RCC 7860 (cell line): ENCODE data around the gene INSYN2B.

ENCODE experiments used
- DNase-seq: peaks from one replicate; pipeline ENCODE4 v3.0.0-alpha.2; 2015; ENCODE audit warnings: low spot score
- FAIRE-seq: peaks from 2 replicates; lab custom pipeline; 2012; peaks lifted over from hg19 to GRCh38; lab: Jason Lieb, UNC

INSYN2B gene

DNA sequence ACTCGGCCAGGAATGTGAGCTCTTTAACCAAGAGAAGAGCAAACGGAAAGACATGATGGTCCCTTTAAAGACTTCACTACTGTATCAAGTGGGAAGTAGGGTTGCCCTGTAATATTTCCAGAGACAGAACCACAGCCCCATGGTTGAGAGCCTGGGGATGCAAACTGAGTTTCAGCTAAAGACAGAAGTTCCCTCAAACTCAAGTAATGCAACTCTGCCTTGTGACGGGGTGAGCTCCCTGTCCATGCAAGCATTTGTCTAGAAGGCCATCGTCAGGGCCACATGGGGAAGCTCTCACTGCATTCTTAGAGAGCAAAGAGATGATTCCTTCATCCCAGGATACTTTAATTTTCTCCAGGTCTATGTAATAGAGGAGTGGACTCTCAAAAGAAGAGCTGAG lies 82.8 kb downstream of the INSYN2B start:
- DNase-seq (no peak), FAIRE-seq (no peak)

DNA sequence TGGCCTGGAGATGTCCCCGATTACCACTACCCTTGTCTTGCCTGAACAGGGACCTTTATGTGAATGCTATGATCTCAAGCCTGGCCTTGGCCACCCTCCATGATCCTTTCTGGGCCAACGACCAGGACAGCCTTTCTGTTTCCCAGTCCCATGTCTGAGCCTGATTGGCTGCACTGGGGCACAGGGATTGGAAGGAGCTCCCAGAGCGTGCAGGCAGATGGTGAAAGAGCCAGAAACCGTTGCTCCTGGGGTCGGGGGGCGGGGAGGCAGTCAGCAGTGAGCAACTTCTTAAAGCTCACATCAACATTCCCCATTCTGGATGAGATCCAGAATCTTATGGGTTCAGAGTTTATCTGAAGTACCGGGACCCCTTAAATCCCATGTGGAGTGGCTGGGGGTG lies 84.4 kb downstream of the INSYN2B start:
- DNase-seq (no peak), FAIRE-seq (no peak)

DNA sequence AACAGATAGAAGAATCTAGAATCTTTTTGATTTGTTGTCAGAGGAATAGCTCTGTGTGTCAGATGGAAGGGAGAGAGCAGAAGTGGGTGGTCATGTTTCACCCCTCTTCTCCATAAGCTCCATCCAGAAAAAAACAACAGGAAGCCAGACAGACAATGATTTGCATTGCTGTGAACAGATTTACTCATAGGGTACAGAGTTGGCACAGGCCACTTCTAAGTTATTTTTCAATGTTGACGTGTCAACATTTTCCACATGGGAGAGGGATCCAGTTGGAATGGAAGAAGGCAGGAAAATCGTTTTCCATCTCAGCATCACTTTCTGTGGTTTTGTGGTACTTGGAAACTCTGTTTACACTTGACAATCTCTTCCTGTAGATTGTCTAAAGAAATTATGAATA lies 86.7 kb downstream of the INSYN2B start:
- FAIRE-seq (no peak), DNase-seq (no peak)

DNA sequence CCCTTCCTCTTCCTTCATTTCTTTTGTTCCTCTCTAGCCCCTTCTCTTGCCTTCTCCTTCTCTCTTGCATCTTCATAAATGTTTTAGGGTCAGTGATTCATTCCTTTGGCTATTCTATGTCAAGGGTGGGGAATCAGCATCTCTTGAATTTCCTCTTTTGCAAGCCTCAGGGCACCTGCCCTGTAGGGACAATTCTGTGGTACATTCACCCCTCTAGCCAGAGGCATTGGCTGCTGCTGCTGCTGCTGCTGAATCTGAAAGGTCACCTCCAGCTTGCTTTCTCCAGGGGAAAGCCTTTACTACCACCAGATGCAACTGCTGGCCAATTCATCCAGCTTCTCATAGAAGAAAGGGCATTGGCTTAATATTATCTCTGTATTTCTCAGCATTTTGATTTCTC lies 87.3 kb downstream of the INSYN2B start:
- DNase-seq (no peak), FAIRE-seq (no peak)

DNA sequence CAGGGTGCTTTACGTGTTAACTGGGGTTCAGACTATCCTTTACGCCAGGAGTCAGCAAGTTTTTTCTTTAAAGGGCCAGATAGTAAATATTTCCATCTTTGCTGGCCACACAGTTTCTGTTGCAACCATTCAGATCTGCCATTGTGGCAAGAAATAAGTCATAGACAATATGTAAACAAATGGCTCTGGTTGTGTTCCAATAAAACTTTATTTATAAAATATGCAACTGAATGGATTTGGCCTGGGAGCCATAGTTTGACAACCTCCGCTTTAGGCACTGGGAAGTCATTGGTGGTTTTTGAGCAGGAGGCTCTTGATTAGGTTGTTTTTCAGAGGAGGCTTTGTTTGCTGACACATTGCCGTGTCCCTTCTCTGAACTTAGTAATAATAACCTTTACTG lies 90.7 kb downstream of the INSYN2B start:
- no peak for FAIRE-seq

DNA sequence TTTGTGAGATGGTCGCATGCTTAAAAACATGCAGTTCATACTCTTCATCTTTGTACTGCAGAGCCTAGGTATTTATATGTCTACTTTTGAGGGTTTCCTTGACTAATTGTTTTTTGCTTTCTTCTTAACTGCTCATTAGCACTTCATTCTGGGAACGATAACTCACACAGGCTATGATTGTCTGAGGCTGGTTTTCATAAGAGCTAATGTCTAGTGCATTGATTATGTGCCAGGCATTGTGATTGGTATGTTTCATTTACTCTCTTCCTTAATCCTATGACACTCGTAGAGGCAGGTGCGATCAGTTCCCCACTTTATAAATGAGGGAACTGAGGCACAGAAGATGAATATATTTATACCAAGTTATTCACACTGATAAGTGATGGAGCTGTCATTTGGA lies 93.6 kb downstream of the INSYN2B start:
- DNase-seq (no peak), FAIRE-seq (no peak)

More for the DNA sequence above, 90.7 kb downstream of the INSYN2B start:
- no peak for DNase-seq

DNA sequence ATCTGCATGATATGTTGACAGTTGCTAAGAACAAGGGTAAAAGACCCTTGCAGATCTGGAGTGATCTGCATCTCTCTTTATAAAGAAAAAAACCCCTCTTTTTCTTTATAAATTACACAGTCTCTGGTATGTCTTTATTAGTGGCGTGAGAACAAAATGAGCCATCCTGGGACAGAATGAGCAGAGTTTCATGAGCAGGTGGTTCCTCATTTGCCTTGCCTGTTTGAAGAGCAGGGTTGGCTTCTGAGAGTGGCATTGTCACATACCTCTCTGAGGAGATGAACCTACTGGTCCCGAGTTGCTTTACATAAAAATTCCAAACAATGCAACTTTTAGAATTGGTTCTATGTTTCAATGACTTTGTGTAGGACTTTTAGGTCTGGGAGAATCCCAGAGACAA lies 94.3 kb downstream of the INSYN2B start:
- FAIRE-seq, result no peak
- DNase-seq, result no peak

DNA sequence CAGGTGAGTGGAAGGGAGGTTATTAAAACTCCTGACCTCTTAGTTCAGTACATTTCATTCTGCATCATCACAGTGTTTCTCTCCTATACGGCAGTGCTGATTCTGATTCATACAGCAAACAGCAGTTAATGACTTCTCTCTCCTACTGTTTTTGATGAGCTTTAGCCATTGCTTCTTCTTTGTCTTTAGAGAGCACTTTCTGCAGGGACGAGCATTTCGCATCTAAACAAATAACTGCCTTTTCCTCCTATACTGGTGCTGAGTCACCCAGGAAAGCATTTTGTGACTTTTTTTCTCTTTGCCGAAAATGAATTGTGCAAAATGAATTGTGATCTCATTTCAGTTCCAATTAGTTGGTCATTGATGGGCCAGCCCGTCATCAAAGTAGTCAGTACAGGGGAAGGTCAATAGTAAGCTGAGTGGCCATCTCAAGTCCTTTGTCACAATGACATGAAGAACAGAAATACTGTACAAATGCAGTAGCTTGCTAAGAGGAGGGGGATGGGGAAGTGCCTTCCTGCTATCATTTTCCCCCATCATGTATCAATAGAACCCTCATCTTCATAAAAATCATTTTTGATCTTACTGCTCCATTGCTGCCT lies 98.5 kb downstream of the INSYN2B start:
- FAIRE-seq, result no peak
- DNase-seq, result no peak

DNA sequence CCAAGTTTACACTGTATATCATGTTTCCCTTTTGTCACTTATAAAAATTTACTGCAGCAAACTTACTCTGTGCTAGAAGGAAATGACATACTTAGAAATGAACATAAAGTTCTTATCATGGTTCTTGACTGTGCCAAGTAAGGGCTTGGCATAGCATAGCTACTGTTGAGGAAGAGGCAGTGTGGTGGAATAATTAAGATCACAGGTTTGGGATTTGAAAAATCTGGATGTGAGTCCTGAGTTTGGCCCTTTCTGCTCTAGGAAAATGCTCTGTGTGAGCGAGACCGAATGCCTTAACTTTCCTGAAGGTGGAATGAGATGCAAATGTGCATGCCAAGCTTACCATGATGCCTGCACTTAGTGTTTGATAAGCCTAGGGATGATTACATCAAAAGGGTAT lies 99.5 kb downstream of the INSYN2B start:
- no peak for DNase-seq
- no peak for FAIRE-seq

DNA sequence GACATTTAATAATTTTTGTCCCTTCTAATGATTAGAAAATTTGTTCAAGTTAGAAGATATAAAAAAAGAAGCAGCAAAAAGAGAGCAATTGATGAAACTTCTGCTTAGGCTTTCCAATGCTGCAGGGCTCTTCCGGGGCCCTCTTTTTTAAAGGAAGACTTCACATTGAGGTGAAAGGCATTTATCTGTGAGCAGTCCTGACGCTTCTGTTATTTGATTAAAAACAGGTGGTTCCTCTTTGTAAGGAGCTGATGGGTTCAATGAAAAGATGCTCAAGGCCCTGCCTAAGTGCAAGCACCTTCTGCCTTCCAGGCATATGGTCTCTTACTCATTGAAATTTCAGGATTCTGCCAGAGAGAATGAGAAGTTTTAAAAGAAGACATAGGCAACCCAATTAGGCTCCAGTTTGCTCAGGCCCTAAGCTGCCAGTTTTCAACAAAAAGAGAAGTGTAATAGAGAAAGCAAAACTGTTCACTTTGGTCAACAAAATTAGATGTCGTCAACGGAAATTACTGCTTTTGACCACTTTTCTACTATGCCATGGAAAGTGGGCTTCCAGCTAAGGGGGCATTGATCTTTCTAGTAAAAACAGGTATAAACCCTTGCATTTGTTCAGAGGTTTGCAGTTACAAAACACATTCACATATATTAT lies 100.2 kb downstream of the INSYN2B start:
- FAIRE-seq (no peak), DNase-seq (no peak)

DNA sequence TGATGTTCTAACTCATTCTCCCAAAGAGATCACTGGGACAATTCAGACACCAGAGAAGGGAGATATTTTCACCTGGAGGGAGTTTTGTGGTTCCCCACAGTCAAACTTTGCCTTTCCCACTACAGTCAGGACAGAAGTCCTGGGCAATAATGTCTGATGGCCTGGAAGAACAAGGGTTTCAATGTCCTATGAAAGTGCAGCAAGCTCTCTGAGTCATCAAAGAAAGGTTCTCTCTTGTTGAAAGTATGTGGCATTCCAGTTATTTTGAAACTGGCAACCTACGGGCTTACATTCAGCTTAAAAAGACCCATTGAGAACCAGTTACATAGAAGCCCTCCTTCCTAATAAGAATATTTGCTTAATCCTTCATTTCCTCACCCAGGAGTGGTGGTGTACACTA lies 103.9 kb downstream of the INSYN2B start:
- FAIRE-seq (no peak), DNase-seq (no peak)

DNA sequence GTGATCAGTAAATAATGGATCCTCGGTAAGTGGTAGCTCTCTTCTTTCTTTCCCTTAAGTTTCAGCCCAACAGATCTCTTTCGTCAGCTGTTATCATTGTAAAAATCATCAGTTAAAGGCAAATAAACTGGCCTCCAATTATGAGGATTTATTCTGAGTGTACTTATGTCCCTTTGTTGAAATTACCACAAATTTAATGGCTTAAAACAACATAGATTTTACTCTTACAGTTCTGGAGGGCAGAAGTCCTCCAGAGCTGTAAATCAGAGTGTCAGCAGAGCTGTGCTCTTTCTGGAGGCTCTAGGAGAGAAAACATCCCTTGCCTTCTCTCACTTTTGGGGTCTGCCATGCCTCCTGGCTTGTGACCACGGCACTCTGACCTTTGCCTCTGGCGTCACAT lies 104.6 kb downstream of the INSYN2B start:
- DNase-seq, result no peak
- no peak for FAIRE-seq

DNA sequence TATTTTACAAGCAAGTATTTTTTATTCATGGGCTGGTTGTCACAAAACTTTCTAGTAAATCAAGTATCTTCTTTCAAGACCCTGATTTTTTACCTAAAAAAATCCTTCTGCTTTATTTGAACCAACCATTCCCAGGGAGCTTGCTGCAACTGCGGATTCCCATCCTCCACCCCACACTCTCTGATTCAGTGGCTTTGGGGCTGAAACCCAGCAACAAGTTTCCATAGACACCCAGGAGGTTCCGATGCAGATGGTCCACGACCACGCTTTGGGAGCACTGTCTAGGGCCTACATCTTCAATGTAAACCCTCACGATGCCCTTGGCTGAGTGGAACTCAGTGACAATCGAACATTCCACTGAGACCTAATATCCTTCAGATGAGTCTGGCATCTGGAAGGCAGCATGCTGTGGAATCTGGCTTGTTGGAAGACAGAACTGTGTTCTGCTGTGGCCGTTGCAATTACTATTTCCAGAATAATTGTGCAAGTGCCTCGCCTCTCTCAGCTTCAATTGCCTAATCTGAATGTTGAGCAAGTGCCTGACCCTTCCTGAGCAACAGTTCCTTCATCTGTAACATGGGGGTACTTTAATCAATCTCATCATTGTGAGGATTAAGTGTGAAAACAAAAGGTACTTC lies 105.1 kb downstream of the INSYN2B start:
- FAIRE-seq (no peak), DNase-seq (no peak)

DNA sequence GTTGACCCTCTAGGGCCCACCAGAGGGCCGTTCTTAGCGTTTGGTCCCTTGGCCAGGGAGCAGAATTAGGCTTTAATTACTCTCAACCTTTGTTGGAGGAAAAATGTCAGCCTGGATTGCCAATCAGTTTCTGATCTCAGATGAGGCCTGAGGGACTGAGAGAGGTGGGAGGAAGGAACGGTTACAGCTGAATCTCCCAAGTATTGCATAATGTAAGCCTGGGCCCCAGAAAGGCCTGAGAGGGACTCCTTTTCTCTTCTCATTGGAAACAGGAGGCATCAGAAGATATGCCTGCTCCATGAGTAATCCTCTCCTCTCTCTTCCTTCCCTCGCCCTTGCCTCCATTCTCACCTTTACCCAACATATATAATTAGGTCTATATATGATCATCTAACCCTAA lies 105.7 kb downstream of the INSYN2B start:
- FAIRE-seq (no peak), DNase-seq (no peak)

DNA sequence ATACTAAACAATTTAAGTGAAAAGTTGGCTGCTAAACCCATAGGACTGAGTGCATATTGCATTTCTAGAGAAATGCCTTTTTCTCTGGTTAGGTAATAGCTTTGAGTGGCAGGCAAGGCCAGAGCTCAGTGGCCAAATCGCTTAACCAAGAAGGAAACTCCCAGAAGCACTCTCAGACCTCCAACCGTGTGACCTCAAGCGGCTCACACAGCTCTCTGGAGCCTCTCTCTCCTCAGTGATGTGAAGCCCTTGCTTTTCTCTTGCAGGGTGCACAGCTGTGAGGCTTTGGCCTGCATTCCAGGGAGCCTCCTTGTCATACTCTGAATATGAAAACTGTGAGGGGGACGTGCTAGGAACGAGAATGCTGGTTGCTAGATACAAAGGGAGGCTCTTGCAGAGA lies 106.7 kb downstream of the INSYN2B start:
- DNase-seq, result no peak
- no peak for FAIRE-seq

DNA sequence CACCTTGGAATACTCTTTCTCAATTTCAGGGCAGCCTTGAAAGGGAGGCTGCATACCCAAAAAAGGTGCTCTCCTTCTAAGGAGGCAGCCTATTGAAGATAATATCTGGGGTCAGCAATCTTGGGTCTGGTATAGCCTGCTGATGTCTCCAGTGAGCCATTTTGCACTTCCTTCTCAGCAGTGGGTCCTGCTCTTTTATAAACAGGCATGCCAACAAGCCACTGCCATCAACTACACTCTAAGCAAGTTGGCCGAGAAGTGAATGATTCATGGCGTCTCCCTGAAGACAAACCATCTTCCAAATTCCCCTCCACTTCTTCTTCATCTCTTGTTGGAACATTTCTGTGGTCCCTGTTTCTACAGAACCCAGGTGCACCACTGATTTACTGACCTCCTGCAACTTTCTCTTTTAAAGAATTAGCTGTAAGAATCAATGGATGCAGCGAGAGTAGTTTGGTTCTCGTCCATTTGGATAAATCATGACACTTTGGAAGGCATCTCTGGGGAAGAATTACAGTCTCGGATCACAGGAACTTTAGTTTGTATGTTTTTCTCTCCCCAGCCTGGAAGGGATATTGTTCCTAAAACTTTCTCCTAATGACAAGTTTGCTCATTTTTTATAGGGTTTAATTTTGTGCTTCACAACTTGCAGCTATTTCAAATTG lies 108.3 kb downstream of the INSYN2B start:
- DNase-seq (no peak), FAIRE-seq (no peak)

DNA sequence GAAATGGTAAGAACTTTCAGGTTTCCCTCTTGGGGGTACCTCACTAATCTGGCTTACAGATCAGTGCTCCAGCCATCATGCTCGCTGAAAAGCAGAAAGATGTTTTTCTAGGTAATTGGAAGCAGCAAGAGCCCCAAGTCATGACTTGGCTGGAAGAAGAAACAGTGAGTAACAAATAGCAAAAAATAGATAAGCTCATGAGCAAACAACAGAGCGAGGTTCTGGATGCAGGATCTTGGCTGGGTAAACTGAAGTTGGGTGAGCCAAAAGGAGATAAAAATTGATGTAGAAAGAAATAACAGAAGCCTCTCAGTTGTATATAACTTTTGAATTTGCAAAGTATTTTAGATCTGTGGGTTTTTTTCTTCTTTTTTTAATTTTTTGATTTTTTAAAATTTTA lies 110.1 kb downstream of the INSYN2B start:
- FAIRE-seq, result no peak
- DNase-seq, result no peak

DNA sequence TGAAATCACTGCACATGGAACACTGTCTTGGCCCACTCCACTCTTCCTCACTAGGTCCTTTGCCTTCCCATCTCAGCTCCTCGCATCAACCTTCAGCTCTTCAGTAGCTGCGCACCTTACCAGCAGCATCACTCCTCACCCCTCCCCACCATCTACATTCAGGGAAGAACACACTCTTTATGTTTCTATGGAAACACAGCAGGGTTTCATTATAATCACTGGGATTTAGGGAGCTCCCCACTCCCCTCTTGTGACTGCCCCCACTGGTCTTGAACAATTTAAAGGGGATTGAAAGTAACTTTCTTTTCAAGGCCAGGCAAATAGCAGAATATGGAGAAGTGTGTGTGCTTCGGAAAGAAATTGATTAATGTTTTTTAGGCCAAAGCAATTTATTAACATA lies 111.2 kb downstream of the INSYN2B start:
- no peak for FAIRE-seq
- DNase-seq, result no peak

DNA sequence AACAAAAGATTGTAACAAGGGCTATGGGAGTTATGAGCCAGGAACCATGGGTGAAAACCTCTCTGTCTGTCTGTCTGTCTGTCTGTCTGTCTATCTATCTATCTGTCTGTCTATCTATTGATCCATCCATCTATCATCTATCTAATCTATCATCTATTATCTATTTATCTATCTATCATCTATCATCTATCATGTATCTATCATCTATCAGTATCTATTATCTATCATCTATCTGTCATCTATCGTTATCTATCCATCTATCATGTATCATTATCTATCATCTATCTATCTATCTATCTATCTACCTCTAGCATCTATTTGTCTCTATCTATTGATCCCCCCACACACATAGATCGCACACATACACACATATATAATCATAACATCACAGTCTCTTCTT lies 112.9 kb downstream of the INSYN2B start:
- FAIRE-seq (no peak), DNase-seq (no peak)

DNA sequence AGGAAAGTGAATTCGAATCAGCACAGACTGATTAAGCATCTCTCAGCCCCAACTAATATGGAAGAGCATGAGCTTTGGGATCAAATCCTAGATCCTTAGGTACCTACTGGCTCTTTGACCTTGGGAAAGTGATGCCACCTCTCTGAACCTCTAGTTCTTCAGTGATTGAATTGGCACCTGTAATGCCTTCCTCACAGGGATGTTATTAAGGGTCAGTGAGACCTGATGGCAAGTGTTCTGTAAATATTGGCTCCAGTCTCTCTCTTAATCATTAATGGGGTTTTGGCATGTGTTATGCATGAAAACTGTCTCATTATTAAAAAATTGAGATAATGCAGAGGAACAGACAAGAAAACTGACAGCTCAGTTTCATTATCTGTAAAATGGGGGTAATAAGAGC lies 115.8 kb downstream of the INSYN2B start:
- DNase-seq, result no peak
- FAIRE-seq, result no peak

DNA sequence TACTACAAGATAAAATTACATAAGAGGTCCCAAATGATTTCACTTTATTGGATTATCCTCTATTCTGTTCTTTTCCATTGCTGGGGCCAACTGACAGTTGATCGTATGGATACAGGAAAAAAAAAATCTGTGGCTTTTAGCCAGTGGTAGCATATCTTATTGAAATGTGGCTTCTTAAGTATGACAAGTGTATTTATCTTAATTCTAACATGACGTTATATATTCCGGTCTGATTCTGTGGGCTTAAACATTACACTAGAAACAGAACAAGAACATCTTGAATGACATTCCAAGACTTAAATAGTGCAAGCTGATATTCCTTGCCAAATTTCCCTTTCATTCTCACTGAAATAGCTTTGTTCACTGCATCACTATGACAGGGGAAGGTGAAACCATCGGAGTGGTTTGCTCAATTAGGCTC lies 117.9 kb downstream of the INSYN2B start:
- DNase-seq (no peak), FAIRE-seq (no peak)

DNA sequence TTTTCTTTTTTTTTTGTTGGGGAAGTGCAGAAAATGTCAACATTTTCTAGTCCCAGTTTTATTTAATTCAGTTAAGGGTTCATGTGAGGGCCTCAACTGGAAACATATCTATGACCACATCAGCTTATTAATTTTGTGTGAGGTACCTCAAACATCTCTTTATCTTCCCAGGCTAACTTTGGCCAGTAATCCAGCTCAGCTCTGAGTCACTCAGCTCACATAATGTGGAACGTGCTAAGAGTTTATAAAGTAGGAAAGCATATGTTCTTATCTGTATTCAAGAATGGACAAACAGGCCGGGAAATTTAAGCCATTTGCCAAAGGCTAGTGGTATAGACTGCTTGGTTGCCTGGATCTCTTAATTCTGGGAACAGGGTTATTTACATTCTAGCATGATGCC lies 118.4 kb downstream of the INSYN2B start:
- DNase-seq, result no peak
- no peak for FAIRE-seq
